SH-SY5Y (cell line): ENCODE results near the gene THADA.

ENCODE experiments used
- GATA2 ChIP-seq: IDR thresholded peaks from 2 replicates; pipeline ENCODE4 v1.6.1; 2011; ENCODE audit warnings: mild to moderate bottlenecking, low read depth, low read length
- GATA3 ChIP-seq: IDR thresholded peaks from 2 replicates; pipeline ENCODE4 v1.6.1; 2011; ENCODE audit warnings: low read depth, mild to moderate bottlenecking, low read length, moderate library complexity

- TF ChIP-seq GATA2 (no peak), GATA3 (no peak)
These were observed 61.3 kb downstream of the THADA start for GRCh38 chr2:43534569-43534968.
